ENCODE data around the gene LCE7A.

LCE7A gene

DNA sequence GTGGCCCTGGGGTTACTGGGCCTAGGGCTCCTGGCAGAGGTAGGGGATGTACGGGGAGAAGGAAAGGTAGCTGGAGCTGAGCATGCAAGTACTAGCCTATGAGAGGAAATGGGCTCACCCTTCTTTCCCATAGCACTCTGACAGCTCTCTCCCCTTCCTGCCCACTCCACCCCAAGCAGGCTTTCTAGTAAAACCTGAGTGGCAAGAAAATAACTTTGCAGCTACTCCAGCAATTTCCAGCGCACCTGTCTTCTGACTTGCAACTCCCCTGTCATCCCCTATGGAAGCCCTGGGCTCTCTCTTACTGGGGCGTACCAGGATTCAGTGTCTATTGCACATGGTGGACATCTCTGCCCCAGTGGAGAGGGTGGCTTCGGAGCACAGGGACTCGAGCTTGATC, 41.8 kb downstream of the LCE7A start:
- no peak for DNase-seq (ENCODE audit: low read depth)
- H3K4me3 ChIP-seq (ENCODE audit: control insufficient read depth, low read depth, low read length) = no peak overlapping the region
- TF ChIP-seq, protein P1, sequence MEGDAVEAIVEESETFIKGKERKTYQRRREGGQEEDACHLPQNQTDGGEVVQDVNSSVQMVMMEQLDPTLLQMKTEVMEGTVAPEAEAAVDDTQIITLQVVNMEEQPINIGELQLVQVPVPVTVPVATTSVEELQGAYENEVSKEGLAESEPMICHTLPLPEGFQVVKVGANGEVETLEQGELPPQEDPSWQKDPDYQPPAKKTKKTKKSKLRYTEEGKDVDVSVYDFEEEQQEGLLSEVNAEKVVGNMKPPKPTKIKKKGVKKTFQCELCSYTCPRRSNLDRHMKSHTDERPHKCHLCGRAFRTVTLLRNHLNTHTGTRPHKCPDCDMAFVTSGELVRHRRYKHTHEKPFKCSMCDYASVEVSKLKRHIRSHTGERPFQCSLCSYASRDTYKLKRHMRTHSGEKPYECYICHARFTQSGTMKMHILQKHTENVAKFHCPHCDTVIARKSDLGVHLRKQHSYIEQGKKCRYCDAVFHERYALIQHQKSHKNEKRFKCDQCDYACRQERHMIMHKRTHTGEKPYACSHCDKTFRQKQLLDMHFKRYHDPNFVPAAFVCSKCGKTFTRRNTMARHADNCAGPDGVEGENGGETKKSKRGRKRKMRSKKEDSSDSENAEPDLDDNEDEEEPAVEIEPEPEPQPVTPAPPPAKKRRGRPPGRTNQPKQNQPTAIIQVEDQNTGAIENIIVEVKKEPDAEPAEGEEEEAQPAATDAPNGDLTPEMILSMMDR (IDR thresholded peaks at IDR 0.05; ENCODE audit: control insufficient read depth, insufficient read depth, low read depth, low read length, missing control alignments) = no peak

DNA sequence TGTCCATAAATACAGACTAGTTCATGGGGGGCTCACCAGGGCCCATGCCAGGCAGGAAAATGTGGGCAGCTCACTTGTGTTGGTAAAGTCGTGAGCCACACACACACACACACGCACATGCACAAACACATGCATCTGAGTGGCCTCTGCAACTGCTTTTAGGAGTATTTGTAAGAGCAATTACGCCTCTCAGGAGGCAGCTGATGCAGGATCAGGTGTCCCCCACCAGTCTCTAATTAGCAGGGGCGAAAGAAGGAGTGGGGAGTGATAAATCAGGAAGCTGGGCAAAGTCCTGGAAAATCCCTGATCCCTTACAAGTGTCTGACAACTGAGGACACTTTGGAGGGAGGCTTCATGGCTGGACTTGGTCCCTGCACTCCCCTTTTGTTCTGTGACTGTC, 42.8 kb downstream of the LCE7A start:
- no peak for DNase-seq (ENCODE audit: low read depth)
- no peak overlapping the region for H3K4me3 ChIP-seq (ENCODE audit: control insufficient read depth, low read depth, low read length)
- TF ChIP-seq, protein P1 (IDR thresholded peaks at IDR 0.05; ENCODE audit: control insufficient read depth, insufficient read depth, low read depth, low read length, missing control alignments) = no peak

DNA sequence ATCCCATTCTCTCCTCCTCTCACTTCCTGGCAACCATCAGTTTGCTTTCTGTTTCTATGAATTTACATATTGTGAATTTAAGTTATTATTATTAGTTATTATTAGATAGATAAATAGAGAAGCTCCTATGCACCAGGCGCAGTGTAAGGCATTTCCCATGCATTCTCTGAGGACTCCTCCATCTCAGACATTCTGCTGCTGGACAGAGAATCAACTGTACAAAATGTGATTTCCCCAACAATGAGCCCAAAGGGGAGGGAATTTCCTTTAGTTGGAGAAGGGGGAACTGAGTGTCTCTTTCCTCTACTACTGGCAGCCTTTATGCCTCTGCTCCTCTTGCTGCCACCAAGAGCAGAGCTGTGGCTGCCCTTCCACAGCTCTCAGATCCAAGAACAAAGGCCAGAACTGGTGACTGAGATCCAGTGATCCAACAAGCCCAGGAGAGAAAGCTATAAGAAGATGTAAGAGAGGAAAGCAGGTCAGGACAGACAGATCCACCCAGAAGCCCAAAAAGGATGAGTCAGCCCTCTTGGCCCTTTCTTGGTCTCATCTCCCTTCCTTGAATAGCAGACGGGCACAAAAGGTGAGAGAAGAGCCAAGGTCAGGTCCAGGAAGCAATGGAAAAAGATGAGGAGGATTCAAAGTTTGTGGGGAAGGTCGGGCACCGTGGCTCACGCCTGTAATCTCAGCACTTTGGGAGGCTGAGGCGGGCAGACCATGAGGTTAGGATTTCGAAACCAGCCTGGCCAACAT, 45.1 kb downstream of the LCE7A start:
- no peak overlapping the region for H3K4me3 ChIP-seq (ENCODE audit: control insufficient read depth, low read depth, low read length)
- TF ChIP-seq, protein P1 (IDR thresholded peaks at IDR 0.05; ENCODE audit: control insufficient read depth, insufficient read depth, low read depth, low read length, missing control alignments) = no peak
- DNase-seq (ENCODE audit: low read depth) = no peak

DNA sequence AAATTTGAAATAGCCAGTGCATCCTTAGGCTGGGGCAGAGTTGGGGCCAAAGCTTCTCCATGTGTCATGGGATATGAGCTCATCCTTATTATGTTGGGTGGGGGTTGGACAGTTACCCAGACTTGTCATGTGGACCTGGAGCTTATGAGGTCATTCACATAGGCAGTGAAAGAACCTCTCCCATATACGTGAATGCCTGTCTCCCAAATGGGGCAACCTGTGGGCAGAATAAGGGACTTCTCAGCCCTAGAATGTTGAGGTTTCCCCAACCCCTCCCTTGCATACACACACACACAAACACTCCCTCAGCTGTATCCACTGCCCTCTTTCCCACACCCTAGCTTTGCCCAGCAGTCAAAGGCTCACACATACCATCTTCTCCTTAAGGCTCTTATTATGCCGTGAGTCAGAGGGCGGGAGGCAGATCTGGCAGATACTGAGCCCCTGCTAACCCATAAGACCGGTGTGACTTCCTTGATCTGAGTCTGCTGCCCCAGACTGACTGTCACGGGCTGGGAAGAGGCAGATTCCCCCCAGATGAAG, 46.3 kb downstream of the LCE7A start:
- no peak for DNase-seq (ENCODE audit: low read depth)
- TF ChIP-seq, protein P1 (IDR thresholded peaks at IDR 0.05; ENCODE audit: control insufficient read depth, insufficient read depth, low read depth, low read length, missing control alignments) = no peak

DNA sequence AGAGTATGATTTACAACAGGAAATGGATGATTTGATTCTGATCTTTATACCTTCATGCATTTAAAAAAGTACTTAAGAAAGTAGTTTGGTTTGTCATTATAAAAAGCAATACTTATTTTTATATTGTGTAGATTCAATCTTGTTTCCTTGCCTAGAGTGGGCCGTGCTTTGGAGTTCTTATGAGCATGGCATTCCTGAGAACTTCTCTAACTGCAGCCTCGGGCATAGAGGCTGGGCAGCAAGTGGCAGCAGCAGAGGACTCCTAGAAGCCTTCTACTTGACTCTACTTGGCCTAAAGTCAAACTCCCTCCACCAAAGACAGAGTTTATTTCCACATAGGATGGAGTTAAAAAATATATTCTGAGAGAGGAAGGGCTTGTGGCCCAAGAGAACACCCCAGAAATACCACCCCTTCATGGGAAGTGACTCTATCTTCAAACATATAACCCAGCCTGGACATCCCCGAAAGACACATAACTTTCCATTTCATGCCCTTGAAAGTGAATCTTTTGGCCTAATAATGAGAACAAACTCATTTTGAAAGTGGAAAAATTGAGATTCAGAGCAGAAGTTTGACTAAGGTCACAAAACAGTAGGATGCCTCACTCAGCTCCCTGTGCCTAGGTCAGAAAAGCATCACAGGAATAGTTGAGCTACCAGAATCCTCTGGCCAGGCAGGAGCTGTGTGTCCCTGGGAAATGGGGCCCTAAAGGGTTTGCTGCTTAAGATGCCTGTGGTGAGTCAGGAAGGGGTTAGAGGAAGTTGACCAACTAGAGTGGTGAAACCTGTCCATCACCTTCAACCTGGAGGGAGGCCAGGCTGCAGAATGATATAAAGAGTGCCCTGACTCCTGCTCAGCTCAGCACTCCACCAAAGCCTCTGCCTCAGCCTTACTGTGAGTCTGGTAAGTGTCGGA, 48.1 kb downstream of the LCE7A start, which contains the start of gene IVL:
IVL (plus strand) TSS at position 861 of the 916 bp plus-strand sequence. CDS start 1,252 bp downstream, outside the sequence.
- no peak within 1 kb of the TSS for H3K4me3 ChIP-seq (ENCODE audit: control insufficient read depth, low read depth, low read length)
- TF ChIP-seq, protein P1 (IDR thresholded peaks at IDR 0.05; ENCODE audit: control insufficient read depth, insufficient read depth, low read depth, low read length, missing control alignments) = no peak
- no peak for DNase-seq (ENCODE audit: low read depth)

More for the DNA sequence above, 46.3 kb downstream of the LCE7A start:
- no peak overlapping the region for H3K4me3 ChIP-seq (ENCODE audit: control insufficient read depth, low read depth, low read length)

DNA sequence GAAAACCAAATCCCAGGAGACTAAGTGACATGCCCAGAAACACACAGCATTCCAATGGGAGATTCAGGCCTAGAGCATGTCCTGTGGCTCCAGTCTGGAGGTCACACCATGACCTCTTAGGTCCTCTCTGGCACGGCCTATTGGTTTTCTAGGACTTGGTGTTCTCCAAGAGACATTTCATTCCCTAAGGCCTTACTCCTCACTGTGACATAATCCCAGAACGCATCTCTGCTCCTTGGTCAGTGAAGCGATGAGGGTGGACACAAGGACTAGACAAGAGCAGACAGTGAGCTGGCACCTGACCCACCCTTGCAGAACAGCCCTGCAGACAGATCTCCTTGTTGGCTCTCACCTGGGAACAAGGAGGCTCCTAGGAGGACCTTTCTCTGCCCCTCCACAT, 49.4 kb downstream of the LCE7A start:
- TF ChIP-seq, protein P1 (IDR thresholded peaks at IDR 0.05; ENCODE audit: control insufficient read depth, insufficient read depth, low read depth, low read length, missing control alignments) = no peak
- H3K4me3 ChIP-seq (ENCODE audit: control insufficient read depth, low read depth, low read length) = no peak overlapping the region
- no peak for DNase-seq (ENCODE audit: low read depth)

Data from AG09309 (cell line).